Loucy (cell line): ENCODE results near the gene ABCA5.

Experiments
- H2AFZ ChIP-seq: fragments of 200-600 bp; sonication (generic); 2 replicates; pipeline ENCODE4 v1.6.0; 2016; ENCODE audit warnings: antibody characterized with exemption, mild to moderate bottlenecking, low read length, moderate library complexity
- H3F3A ChIP-seq: fragments of 200-600 bp; 2 replicates; pipeline ENCODE4 v1.6.0; 2016; ENCODE audit warnings: antibody characterized with exemption, low read depth, mild to moderate bottlenecking
- H3K27me3 ChIP-seq: fragments of 200-600 bp; sonication (generic); 2 replicates; pipeline ENCODE4 v1.6.1; 2014; ENCODE audit warnings: low read length, mild to moderate bottlenecking; ENCODE audit not compliant: insufficient read depth, poor library complexity, severe bottlenecking
- H3K36me3 ChIP-seq: fragments of 200-600 bp; sonication (generic); 2 replicates; pipeline ENCODE4 v1.6.1; 2016; ENCODE audit warnings: low read length; ENCODE audit not compliant: insufficient read depth
- H3K4me1 ChIP-seq: fragments of 200-600 bp; sonication (generic); 2 replicates; pipeline ENCODE4 v1.5.1; 2014; ENCODE audit warnings: low read length, mild to moderate bottlenecking; ENCODE audit not compliant: insufficient read depth, poor library complexity, severe bottlenecking
- H3K4me2 ChIP-seq: fragments of 200-600 bp; sonication (generic); 2 replicates; pipeline ENCODE4 v1.6.0; 2014; ENCODE audit warnings: antibody characterized with exemption, low read length, low read depth, mild to moderate bottlenecking; ENCODE audit not compliant: poor library complexity, severe bottlenecking
- H3K4me3 ChIP-seq: fragments of 200-600 bp; sonication (generic); 2 replicates; pipeline ENCODE4 v1.5.1; 2014; ENCODE audit warnings: low read length, mild to moderate bottlenecking, mixed read lengths; ENCODE audit not compliant: poor library complexity, severe bottlenecking
- H3K79me2 ChIP-seq: fragments of 200-600 bp; sonication (generic); 2 replicates; pipeline ENCODE4 v1.6.1; 2014; ENCODE audit warnings: low read length; ENCODE audit not compliant: insufficient read depth
- H3K9ac ChIP-seq: fragments of 200-600 bp; sonication (generic); 2 replicates; pipeline ENCODE4 v1.6.0; 2014; ENCODE audit warnings: mild to moderate bottlenecking, low read depth, low read length, moderate library complexity; ENCODE audit not compliant: poor library complexity, severe bottlenecking
- H3K9me2 ChIP-seq: fragments of 200-600 bp; sonication (generic); replicated peaks from 2 replicates; pipeline ENCODE4 v1.6.1; 2016; ENCODE audit warnings: low read depth, low read length, mixed read lengths
- H3K9me3 ChIP-seq: fragments of 200-600 bp; sonication (generic); 2 replicates; pipeline ENCODE4 v1.6.1; 2014; ENCODE audit warnings: mild to moderate bottlenecking, antibody characterized with exemption, low read length, low read depth; ENCODE audit not compliant: insufficient read depth
- H4K20me1 ChIP-seq: fragments of 200-600 bp; sonication (generic); 2 replicates; pipeline ENCODE4 v1.6.0; 2014; ENCODE audit warnings: antibody characterized with exemption, low read length, mild to moderate bottlenecking; ENCODE audit not compliant: insufficient read depth, poor library complexity, severe bottlenecking
- EZH2phosphoT487 ChIP-seq: fragments of 200-600 bp; IDR thresholded peaks from 2 replicates; pipeline ENCODE4 v1.6.1; 2018; ENCODE audit warnings: antibody characterized with exemption, mild to moderate bottlenecking, moderate library complexity, borderline replicate concordance
- TF ChIP-seq, protein P1 (sequence below): fragments of 200-600 bp; sonication (generic); conservative IDR thresholded peaks from 2 replicates; pipeline ENCODE4 v1.5.1; 2014; ENCODE audit warnings: mild to moderate bottlenecking, antibody characterized with exemption, low read length

ABCA5 gene

DNA sequence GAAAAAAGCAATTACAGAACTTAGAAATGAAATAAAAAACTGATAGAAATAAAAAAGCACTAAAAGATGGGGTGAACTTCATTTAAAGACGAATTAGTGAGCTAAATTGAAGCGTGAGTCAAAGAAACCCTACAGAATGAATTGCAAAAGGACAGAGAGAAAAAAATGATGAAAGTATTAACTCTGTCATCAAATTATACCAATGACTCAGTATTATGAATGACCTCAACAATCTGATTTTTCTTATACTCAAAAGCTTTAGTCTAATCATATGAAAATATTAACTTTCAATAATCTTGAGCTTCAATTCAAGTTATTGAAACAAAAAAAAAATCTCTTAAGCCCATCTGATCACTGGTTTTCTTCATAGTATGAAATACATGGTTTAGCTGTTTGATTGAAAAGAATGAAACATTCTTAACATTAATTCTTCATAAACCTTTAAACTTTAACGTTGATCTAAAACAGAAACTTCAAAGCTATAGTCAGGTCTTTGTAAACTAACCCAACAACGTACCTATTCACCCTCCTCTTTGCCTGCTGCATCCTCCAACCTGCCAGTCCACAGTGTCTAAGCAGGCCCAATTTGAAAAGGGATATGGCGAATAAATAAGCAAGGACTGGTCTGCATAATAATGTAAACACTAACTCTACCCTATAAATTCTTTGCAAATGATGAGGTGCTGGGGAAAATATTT lies 6.6 kb downstream of the ABCA5 start:
- no peaks in the 10 kb centered on the region for H3K79me2 ChIP-seq
- no peaks in the 10 kb centered on the region for H3K9me2 ChIP-seq
- no peak overlapping the region for H3K9ac ChIP-seq
- no peak for TF ChIP-seq EZH2phosphoT487
- TF ChIP-seq, protein P1, sequence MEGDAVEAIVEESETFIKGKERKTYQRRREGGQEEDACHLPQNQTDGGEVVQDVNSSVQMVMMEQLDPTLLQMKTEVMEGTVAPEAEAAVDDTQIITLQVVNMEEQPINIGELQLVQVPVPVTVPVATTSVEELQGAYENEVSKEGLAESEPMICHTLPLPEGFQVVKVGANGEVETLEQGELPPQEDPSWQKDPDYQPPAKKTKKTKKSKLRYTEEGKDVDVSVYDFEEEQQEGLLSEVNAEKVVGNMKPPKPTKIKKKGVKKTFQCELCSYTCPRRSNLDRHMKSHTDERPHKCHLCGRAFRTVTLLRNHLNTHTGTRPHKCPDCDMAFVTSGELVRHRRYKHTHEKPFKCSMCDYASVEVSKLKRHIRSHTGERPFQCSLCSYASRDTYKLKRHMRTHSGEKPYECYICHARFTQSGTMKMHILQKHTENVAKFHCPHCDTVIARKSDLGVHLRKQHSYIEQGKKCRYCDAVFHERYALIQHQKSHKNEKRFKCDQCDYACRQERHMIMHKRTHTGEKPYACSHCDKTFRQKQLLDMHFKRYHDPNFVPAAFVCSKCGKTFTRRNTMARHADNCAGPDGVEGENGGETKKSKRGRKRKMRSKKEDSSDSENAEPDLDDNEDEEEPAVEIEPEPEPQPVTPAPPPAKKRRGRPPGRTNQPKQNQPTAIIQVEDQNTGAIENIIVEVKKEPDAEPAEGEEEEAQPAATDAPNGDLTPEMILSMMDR: no peak
- no peaks in the 10 kb centered on the region for H3K9me3 ChIP-seq
- H3K4me3 ChIP-seq: no peak overlapping the region
- H3K4me2 ChIP-seq: no peak overlapping the region
- H3K27me3 ChIP-seq: no peaks in the 10 kb centered on the region
- no peaks in the 10 kb centered on the region for H3K36me3 ChIP-seq
- H4K20me1 ChIP-seq: no peaks in the 10 kb centered on the region
- H2AFZ ChIP-seq: no peak overlapping the region
- no peaks in the 10 kb centered on the region for H3K4me1 ChIP-seq
- H3F3A ChIP-seq: no peaks in the 10 kb centered on the region

DNA sequence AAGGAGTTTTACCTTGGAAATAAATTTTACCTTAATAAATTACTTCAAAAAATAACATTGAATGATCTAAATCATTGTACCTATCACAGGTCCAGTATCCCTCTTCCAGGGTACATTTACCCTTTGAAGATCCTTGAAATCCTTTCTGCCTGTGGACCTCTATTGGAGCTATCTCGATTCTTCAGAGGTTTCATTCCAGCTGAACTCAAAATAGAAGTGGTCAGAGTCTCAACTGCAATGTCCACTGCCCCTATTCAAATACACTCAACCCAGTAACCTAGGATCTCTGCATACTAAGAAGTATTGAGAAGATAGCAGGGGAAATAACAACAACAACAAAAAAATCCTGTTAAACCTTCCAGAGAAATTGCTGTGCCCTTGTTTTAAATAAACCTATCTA lies 9.3 kb downstream of the ABCA5 start:
- no peaks in the 10 kb centered on the region for H3K79me2 ChIP-seq

DNA sequence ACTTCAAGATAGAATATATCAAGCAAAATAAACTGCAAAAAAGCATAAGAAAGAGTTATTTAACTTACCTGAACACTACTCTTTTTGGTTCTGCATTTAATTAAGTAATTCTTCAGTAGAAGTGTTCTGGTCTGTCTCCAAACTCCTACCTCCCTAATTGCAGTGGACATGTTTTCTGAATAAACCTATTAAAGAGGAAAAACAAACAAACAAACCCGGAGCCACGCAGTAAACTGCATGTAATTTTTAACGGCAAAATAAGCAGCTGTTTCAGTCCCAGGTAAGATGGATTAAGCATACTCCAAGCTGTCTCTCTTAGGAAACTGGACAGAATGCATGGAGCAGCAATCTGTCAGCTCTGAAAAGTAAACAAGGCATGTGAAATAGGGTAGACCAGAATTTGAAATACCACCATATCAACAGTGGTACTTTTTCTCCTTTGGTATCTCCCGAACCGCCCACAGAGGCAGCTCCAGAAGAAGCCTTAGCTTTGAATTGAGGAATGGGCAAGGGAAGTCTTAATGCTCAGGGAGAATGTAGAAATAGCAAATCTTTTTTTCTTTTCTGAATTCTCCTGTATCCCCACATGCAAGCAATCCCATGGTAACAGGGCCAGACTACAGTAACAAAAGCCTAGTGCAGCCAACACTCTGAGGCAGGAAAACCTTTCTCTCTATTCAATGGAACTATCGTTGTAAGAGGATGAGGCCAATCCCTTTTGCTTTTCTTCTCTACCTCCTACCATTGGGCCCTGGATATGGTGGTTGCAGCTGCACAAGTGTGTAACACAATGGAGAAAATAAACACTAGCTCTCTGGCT lies 12.5 kb downstream of the ABCA5 start:
- H4K20me1 ChIP-seq: no peaks in the 10 kb centered on the region
- no peaks in the 10 kb centered on the region for H3K9me2 ChIP-seq
- no peaks in the 10 kb centered on the region for H3K79me2 ChIP-seq
- H2AFZ ChIP-seq: no peak overlapping the region
- H3K9ac ChIP-seq: no peak overlapping the region
- no peaks in the 10 kb centered on the region for H3F3A ChIP-seq
- H3K9me3 ChIP-seq: no peaks in the 10 kb centered on the region
- H3K36me3 ChIP-seq: no peaks in the 10 kb centered on the region
- TF ChIP-seq EZH2phosphoT487: no peak
- TF ChIP-seq, protein P1: no peak
- H3K4me1 ChIP-seq: no peaks in the 10 kb centered on the region
- H3K4me2 ChIP-seq: no peak overlapping the region
- no peaks in the 10 kb centered on the region for H3K27me3 ChIP-seq
- H3K4me3 ChIP-seq: no peak overlapping the region

More for the DNA sequence above, 9.3 kb downstream of the ABCA5 start:
- Histone ChIP-seq H3K9me2 (no peaks in the 10 kb centered on the region), H3K9me3 (no peaks in the 10 kb centered on the region), H4K20me1 (no peaks in the 10 kb centered on the region), H3K36me3 (no peaks in the 10 kb centered on the region), H3K4me1 (no peaks in the 10 kb centered on the region), H3K9ac (no peak overlapping the region), H3K4me2 (no peak overlapping the region), H3K4me3 (no peak overlapping the region), H3F3A (no peaks in the 10 kb centered on the region), H2AFZ (no peak overlapping the region), H3K27me3 (no peaks in the 10 kb centered on the region)
- no peak for TF ChIP-seq EZH2phosphoT487
- TF ChIP-seq, protein P1: no peak
